Fibroblast of skin of abdomen (primary cell): ENCODE measurements around the gene CHD5.

Experiments
- DNase-seq: peaks from one replicate; pipeline ENCODE4 v3.0.0-alpha.2; 2013

CHD5 gene

DNA sequence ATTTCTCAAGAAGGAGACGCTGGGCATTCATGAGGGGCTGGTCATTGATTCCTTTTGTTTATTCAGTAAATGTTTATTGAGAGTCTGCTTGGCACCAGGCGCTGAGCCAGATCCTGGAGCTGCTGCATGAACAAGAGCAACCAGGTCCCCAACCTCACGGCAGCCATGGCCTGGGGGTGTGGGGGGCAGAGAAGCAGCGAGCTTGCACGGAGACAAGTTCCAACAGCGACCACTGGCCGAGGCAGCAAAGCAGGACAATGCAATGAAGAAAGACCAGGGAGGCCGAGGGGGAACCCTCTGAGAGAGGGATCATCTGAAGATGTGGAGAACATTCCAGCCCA, 126.9 kb downstream of the CHD5 start:
- no peak for DNase-seq

DNA sequence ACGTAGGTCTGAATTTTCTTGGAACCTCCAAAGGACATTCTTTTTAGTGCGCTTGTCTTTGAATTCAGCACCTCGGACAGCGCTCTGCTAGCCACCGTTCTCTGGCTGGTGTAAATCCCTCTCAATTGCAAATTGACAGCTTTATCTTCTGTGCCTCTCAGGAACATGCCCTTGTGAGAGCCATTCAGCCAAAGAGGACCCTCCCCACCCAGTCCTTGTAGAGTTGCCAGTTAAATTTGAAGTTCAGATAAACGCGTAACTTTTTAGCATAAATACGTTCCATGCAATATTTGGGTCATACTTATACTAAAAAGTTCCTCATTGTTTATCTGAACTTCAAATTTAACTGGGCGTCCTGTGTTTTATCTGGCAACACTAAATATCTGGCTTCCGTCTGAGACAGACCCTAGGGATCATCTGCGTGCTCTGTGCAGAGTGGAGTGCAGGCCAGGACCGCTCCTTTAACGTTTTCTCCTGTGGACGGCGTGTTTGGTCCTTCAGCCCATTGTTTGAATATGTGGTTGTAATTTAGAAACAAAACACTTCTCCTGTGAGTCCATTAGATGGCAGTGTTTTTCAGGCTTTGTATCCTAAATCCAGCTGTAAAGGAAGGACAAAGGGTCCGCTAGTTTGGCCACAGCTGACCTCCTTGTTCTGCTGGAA, 127.4 kb downstream of the CHD5 start:
- DNase-seq: peak; percentile 65
